GM12892 (cell line): ENCODE results near the gene DCTN2.
"Not testable (repeated sequence)": the region's sequence is repeated elsewhere in the genome, so short reads cannot be mapped to it uniquely, and the experiment has no call there.

Source experiments
- DNase-seq: peaks from one replicate; pipeline ENCODE4 v3.0.0; 2011; ENCODE audit not compliant: insufficient read length
- FAIRE-seq: peaks from 2 replicates; lab custom pipeline; 2011; peaks lifted over from hg19 to GRCh38; lab: Jason Lieb, UNC
- POLR2A ChIP-seq: IDR thresholded peaks from 2 replicates; pipeline ENCODE4 v1.6.1; 2011; ENCODE audit warnings: low read depth, low read length, control low read depth
- POLR2AphosphoS5 ChIP-seq: IDR thresholded peaks from 2 replicates; pipeline ENCODE4 v1.6.1; 2011; ENCODE audit warnings: low read depth, low read length, control low read depth
- TAF1 ChIP-seq: IDR thresholded peaks from 2 replicates; pipeline ENCODE4 v1.6.1; 2011; ENCODE audit warnings: low read depth, mild to moderate bottlenecking, control low read depth, low read length, borderline replicate concordance

DCTN2 gene

DNA sequence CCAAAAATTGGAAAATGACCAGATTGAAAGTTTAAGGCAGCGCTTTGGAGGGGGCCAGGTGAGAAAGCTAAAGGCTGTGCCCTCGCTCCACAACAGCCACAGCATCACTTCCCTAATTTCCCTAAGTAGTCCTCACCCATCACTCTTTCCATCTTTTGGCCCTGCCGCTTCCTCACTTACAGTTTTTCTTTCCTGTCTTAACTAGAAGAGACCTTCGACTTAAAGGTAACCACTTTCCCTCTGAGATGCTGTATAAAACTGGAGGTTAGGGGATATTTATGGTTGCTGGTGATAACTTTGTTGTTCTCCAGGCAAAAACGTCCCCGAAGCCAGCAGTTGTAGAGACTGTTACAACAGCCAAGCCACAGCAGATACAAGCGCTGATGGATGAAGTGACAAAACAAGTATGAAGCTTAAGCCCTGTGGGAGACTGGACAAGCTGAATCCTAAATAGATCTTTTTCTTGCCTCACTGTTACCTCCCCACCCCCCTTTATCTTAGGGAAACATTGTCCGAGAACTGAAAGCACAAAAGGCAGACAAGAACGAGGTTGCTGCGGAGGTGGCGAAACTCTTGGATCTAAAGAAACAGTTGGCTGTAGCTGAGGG, 31.0 kb downstream of the DCTN2 start:
- no peak for FAIRE-seq
- TF ChIP-seq POLR2AphosphoS5 (peak; percentile 40; the same call in 1 of the 2 replicates), POLR2A (no peak), TAF1 (no peak)
- DNase-seq = no peak

DNA sequence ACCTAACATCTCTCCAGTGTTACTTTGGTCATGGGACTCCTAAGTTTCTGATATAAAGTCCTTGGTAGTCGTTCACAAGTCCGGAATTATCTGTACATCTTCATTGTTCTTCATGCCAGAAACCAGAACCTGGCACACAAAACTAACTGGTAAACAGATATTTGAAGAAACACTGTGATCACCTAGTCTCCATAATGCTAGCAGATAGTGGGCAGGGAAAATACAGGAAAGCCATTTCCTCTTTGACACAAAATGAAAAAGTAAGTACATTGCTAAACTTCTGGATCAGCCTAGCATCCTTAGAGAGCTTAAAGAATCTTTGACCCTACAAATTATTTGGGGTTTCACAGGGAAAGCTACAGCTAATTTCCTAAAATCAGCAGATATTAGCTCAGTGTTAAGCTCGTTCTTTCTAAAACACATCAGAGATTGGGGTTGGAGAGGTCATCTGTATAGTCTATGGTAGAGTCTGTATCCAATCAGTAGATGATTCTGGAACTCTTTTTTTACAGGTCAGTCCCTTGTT, 31.5 kb downstream of the DCTN2 start:
- 0 out of 2 replicates have a peak, but pooled peaks have one; percentile 4 for TF ChIP-seq POLR2A
- TF ChIP-seq TAF1 = no peak
- DNase-seq (no peak), FAIRE-seq (no peak)

DNA sequence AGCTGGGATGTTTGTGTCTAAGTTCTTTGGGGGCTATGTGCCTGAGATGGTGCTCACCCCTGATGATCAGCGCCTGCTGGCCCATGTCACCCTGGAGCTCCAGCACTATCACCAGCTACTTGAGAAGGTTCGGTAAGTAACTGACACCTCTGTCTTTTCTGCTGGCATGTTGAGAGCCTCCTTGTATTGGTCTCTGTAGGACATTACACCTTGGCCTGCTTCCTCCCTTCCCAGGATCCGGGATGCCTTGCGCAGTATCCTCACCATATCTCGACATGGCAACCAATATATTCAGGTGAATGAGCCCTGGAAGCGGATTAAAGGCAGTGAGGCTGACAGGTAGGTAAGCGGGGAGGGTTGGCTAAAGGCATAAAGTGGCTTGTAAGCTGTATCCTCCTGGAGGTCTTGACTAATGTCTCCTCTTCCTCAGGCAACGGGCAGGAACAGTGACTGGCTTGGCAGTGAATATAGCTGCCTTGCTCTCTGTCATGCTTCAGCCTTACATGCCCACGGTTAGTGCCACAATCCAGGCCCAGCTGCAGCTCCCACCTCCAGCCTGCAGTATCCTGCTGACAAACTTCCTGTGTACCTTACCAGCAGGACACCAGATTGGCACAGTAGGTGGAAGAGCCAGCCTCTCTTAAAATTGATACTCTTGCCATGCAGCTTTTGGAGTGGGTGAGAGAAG, 32.1 kb downstream of the DCTN2 start:
- DNase-seq (no peak), FAIRE-seq (no peak)
- TF ChIP-seq TAF1 = no peak
- no peak; the same call in 1 of the 2 replicates for TF ChIP-seq POLR2AphosphoS5
- peak; percentile 50; the same call in 1 of the 2 replicates for TF ChIP-seq POLR2A

DNA sequence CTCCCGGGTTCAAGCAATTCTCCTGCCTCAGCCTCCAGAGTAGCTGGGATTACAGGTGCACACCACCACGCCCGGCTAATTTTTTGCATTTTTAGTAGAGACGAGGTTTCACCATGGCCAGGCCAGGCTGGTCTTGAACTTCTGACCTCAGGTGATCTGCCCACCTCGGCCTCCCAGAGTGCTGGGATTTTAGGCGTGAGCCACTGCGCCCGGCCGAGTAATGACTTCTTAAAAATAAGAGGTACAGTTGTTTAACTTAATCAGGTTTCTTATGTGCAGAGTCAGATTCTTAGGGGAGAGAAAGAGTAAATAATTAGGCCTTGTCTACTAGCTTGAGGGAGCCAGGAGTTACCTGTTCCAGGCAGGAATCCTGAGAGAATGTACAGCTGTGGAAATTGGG, 32.7 kb downstream of the DCTN2 start:
- not testable (repeated sequence) for FAIRE-seq, DNase-seq

DNA sequence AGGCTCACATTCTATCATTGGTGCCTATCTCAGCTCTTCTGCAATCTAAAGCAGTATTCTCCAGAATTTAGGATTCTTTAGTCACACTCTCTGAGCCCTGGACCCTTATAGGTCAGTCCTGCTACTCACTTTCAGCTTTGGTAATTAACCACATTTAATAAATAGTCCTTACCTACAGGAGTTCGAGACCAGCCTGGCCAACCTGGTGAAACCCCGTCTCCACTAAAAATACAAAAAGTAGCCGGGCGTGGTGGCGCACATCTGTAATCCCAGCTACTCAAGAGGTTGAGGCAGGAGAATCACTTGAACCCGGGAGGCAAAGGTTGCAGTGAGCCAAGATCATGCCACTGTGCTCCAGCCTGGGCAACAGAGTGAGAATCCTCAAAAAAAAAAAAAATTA, 33.3 kb downstream of the DCTN2 start:
- DNase-seq, FAIRE-seq: not testable (repeated sequence)

DNA sequence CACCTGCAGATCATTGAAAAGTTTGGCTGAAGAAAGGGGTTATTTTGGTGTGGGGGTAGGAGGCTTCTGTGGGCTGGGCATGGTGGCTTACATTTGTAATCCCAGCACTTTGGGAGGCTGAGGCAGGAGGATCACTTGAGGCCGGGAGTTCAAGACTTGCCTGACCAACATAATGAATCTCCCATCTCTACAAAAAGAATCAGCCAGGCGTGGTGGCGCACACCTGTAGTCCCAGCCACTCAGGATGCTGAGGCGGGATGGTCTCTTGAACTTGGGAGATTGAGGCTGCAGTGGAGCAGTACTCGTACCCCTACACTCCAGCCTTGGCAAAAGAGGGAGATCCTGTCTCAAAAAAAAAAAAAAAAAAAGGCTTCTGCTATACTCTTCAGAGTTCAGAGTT, 33.7 kb downstream of the DCTN2 start:
- DNase-seq = no peak
- no peak for FAIRE-seq
- no peak for TF ChIP-seq POLR2AphosphoS5
- no peak for TF ChIP-seq POLR2A

DNA sequence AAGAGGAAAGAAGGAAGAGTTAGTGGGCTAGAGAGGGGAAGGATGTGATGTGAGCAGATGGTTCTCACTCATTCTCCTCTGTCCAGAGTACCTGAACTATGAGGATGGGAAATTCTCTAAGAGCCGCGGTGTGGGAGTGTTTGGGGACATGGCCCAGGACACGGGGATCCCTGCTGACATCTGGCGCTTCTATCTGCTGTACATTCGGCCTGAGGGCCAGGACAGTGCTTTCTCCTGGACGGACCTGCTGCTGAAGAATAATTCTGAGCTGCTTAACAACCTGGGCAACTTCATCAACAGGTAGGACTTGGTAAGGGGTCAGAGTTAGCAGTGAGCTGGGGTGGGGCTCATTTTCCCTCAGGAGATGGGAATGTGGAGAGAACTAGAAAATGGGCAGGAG, 34.3 kb downstream of the DCTN2 start:
- FAIRE-seq = no peak
- DNase-seq = no peak
- TF ChIP-seq TAF1 = no peak
- TF ChIP-seq POLR2AphosphoS5 = no peak
- no peak for TF ChIP-seq POLR2A

DNA sequence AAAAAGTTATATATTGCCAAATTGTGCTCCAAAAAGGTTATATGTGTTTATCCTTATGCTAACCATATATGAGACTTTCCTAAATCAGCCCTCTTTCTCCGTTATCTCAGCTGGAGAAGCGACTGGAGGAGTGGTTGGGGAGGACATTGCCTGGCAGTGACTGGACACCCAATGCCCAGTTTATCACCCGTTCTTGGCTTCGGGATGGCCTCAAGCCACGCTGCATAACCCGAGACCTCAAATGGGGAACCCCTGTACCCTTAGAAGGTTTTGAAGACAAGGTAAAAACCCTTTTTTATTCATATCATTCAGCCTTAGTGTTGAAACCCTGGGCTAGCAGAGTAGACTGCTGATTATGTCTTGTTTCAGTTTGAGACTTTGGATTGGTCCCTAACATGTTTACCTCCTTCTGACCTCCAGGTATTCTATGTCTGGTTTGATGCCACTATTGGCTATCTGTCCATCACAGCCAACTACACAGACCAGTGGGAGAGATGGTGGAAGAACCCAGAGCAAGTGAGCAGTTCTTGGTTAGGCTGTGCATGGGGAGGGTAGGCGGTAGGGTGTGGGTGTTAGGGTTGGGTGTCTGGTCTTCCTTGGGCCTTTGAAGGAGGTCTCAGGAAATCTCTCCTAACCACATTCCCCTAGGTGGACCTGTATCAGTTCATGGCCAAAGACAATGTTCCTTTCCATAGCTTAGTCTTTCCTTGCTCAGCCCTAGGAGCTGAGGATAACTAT, 35.2 kb downstream of the DCTN2 start:
- FAIRE-seq = no peak
- DNase-seq = no peak
- TF ChIP-seq TAF1 = no peak
- no peak for TF ChIP-seq POLR2A
- no peak for TF ChIP-seq POLR2AphosphoS5

DNA sequence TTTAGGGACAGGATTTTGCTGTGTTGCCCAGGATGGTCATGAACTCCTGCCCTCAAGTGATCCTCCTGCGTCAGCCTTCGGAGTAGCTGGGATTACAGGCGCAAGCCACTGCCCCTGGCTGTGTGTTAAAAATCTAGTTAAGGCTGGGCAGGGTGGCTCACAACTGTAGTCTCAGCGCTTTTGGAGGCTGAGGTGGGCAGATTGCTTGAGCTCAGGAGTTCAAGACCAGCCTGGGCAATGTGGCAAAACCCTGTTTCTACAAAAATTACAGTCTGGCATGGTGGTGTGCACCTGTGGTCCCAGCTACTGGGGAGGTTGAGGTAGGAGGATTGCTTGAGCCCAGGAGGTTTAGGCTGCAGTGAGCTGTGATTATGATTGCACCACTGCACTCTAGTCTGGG, 35.8 kb downstream of the DCTN2 start:
- FAIRE-seq (no peak), DNase-seq (no peak)
- no peak for TF ChIP-seq TAF1
- TF ChIP-seq POLR2A = no peak
- TF ChIP-seq POLR2AphosphoS5 = no peak

DNA sequence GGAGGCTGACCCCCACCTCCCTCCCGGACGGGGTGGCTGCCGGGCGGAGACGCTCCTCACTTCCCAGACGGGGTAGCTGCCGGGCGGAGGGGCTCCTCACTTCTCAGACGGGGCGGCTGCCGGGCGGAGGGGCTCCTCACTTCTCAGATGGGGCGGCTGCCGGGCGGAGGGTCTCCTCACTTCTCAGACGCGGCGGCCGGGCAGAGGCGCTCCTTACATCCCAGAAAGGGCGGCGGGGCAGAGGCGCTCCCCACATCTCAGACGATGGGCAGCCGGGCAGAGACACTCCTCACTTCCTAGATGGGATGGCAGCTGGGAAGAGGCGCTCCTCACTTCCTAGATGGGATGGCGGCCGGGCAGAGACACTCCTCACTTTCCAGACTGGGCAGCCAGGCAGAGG, 39.2 kb downstream of the DCTN2 start:
- not testable (repeated sequence) for FAIRE-seq, DNase-seq

DNA sequence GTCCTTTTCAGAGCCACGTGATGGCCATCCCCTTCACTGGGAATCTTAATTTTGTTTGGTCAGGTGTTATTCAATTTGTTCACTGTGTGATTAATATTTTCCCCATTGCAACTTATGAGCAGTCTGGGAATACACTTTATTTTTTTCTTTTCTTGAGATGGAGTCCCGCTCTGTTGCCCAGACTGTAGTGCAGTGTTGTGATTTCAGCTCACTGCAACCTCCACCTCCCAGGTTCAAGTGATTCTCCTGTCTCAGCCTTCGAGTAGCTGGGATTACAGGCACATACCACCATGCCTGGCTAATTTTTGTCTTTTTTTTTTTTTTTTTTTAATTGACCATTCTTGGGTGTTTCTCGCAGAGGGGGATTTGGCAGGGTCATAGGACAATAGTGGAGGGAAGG, 40.5 kb downstream of the DCTN2 start:
- not testable (repeated sequence) for DNase-seq, FAIRE-seq

DNA sequence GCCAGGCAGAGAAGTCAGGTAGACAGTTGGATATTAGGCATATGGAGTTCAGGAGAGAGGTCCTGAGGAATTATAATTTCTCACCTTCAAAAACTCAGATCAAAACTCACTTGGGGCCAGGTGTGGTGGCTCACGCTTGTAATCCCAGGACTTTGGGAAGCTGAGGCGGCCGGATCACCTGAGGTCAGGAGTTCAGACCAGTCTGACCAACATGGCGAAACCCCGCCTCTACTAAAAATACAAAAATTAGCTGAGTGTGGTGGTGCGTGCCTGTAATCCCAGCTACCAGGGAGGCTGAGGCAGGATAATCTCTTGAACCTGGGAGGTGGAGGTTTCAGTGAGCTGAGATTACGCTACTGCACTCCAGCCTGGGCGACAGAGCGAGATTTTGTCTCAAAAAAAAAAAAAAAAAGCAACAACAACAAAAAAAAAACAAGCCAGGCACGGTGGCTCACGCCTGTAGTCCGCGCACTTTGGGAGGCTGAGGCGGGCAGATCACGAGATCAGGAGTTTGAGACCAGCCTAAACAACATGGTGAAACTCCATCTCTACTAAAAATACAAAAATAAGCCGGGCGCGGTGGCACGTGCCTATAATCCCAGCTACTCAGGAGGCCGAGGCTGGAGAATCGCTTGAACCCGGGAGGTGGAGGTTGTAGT, 44.6 kb downstream of the DCTN2 start:
- not testable (repeated sequence) for FAIRE-seq, DNase-seq
